GM12878 (cell line): Measurements from ENCODE around the gene TEX44. TPM values are rescaled to one million over a fixed set of nuclear protein-coding genes. Genes with fewer than 3 reads are reported as not detected.

Experiments
- ASH2L ChIP-seq: fragments of 300-600, 200-600 bp; sonication (generic); IDR thresholded peaks from 2 replicates; pipeline ENCODE4 v1.6.1; 2017; ENCODE audit warnings: low read depth, mild to moderate bottlenecking, borderline replicate concordance
- BCLAF1 ChIP-seq: fragments of 450-650 bp; IDR thresholded peaks from 2 replicates; pipeline ENCODE4 v1.6.1; 2017; ENCODE audit warnings: antibody characterized with exemption, mild to moderate bottlenecking, moderate library complexity
- CBFB ChIP-seq: IDR thresholded peaks from 2 replicates; pipeline ENCODE4 v1.6.1; 2016; ENCODE audit warnings: antibody characterized with exemption, low read depth
- CHD2 ChIP-seq: IDR thresholded peaks from 2 replicates; pipeline ENCODE4 v1.6.1; 2011; ENCODE audit warnings: low read depth, low read length, improper control_type of control experiment, borderline replicate concordance
- CTCF ChIP-seq, 3 experiments: IDR thresholded peaks in 2 of 3; conservative IDR thresholded peaks in 1 of 3; 2 replicates each; pipeline ENCODE4 v1.5.1; 2011; ENCODE audit warnings: low read depth in 3 of 3, low read length in 3 of 3, mild to moderate bottlenecking in 3 of 3, control low read depth in 2 of 3, moderate library complexity in 2 of 3, inconsistent platforms in 1 of 3, mixed read lengths in 1 of 3; ENCODE audit not compliant: control insufficient read depth in 2 of 3, insufficient read depth in 1 of 3; ENCODE audit errors: extremely low read depth in 1 of 3
- E2F8 ChIP-seq: fragments of 450-650 bp; IDR thresholded peaks from 2 replicates; pipeline ENCODE4 v1.6.1; 2018; ENCODE audit warnings: mild to moderate bottlenecking, low read depth, moderate library complexity; ENCODE audit not compliant: partially characterized antibody
- HDAC6 ChIP-seq: fragments of 200-600 bp; sonication (generic); IDR thresholded peaks from one replicate; pipeline ENCODE4 v1.8.0; 2017; ENCODE audit warnings: antibody characterized with exemption; ENCODE audit not compliant: unreplicated experiment
- KLF5 ChIP-seq: fragments of 450-650 bp; IDR thresholded peaks from 2 replicates; pipeline ENCODE4 v1.6.1; 2014; ENCODE audit warnings: mild to moderate bottlenecking; ENCODE audit not compliant: partially characterized antibody
- MLLT1 ChIP-seq: fragments of 450-650 bp; IDR thresholded peaks from 2 replicates; pipeline ENCODE4 v1.6.1; 2016; ENCODE audit warnings: mild to moderate bottlenecking
- NFXL1 ChIP-seq: fragments of 450-650 bp; IDR thresholded peaks from 2 replicates; pipeline ENCODE4 v1.6.1; 2017; ENCODE audit warnings: antibody characterized with exemption, mild to moderate bottlenecking, borderline replicate concordance
- PML ChIP-seq: IDR thresholded peaks from 2 replicates; pipeline ENCODE4 v1.6.1; 2012; ENCODE audit warnings: low read length, inconsistent platforms
- RELA ChIP-seq: fragments of 450-650 bp; IDR thresholded peaks from 2 replicates; pipeline ENCODE4 v1.8.0; 2014; ENCODE audit warnings: borderline replicate concordance; ENCODE audit not compliant: partially characterized antibody
- RELB ChIP-seq: fragments of 450-650 bp; IDR thresholded peaks from 2 replicates; pipeline ENCODE4 v1.6.1; 2017; ENCODE audit warnings: low read depth, mild to moderate bottlenecking, moderate library complexity
- SREBF2 ChIP-seq: IDR thresholded peaks from 2 replicates; pipeline ENCODE4 v1.6.1; 2012; ENCODE audit warnings: mild to moderate bottlenecking, low read length
- SUPT20H ChIP-seq: IDR thresholded peaks from 2 replicates; pipeline ENCODE4 v1.6.1; 2011; ENCODE audit warnings: low read depth, mild to moderate bottlenecking, low read length, moderate library complexity, borderline replicate concordance; ENCODE audit not compliant: control insufficient read depth
- ZNF274 ChIP-seq: IDR thresholded peaks from one replicate; pipeline ENCODE4 v1.8.0; 2011; ENCODE audit not compliant: insufficient read length, insufficient read depth
- ZSCAN29 ChIP-seq: fragments of 450-650 bp; IDR thresholded peaks from 2 replicates; pipeline ENCODE4 v1.6.1; 2017; ENCODE audit warnings: mild to moderate bottlenecking, moderate library complexity
- polyA plus RNA-seq, 11 experiments: library from polyadenylated mRNA; depleted of rRNA in 4 of 11; unstranded in 6 of 11; stranded (reverse) in 5 of 11; fragments of >200 nt; fragmentation: Nextera tagmentation in 4 of 11; fragmentation: Illumina TruSeq in 1 of 11; extraction: Ambion mirVana in 4 of 11; extraction: Trizol in 1 of 11; gene quantifications; 1 replicate in 1 of 11; 2 replicates in 10 of 11; pipeline versions ENCODE4 v1.2.1 to v1.2.3, GENCODE V29; 2011 to 2016; ENCODE audit warnings: inconsistent platforms in 2 of 11, missing spikeins in 2 of 11, low read depth in 1 of 11
- total RNA-seq, 4 experiments: library from RNA; depleted of rRNA in 3 of 4; stranded (reverse); fragments of >200 nt in 3 of 4; fragmentation: Illumina TruSeq in 1 of 4; extraction: Trizol in 1 of 4; gene quantifications; 2 replicates each; pipeline versions ENCODE4 v1.2.1 to v1.2.3, GENCODE V29; 2013 to 2021

Gene TEX44
- total and polyA plus RNA-seq, 10 of the 15 experiments (the other 5 are each of a cell fraction or from before 2014, with no cell fraction given): not detected

- TF ChIP-seq HDAC6: no peak
- peak; percentile 57; the same call in 1 of the 2 replicates for TF ChIP-seq ASH2L
- TF ChIP-seq PML: peak; percentile 91
- TF ChIP-seq RELA: no peak
- TF ChIP-seq ZNF274: no peak
- TF ChIP-seq BCLAF1: no peak
- peak; percentile 88 for TF ChIP-seq RELB
- TF ChIP-seq ZSCAN29: no peak
- TF ChIP-seq SREBF2: no peak
- peak; percentile 100 for TF ChIP-seq CBFB
- peak; percentile 77 for TF ChIP-seq KLF5
- TF ChIP-seq MLLT1: peak; percentile 99
- no peak for TF ChIP-seq NFXL1
- no peak for TF ChIP-seq E2F8
- peak; percentile 92 for TF ChIP-seq CHD2
- no peak for TF ChIP-seq CTCF (IDR thresholded peaks at IDR 0.05 in 2 of 3, conservative IDR thresholded peaks at IDR 0.05 in 1 of 3; ENCODE audit: control insufficient read depth in 2 of 3, extremely low read depth in 1 of 3, insufficient read depth in 1 of 3, low read depth in 3 of 3, low read length in 3 of 3)
- TF ChIP-seq SUPT20H: no peak
These were observed 47.4 kb upstream of the TEX44 start (continued) for GRCh38 chr2:231545105-231545902.
